Hepatocyte (in vitro differentiated cells): ENCODE measurements around the gene CHMP6. TPM values are rescaled to one million over a fixed set of nuclear protein-coding genes. Genes with fewer than 3 reads are reported as not detected.

ENCODE experiments used
- DNase-seq: peaks from one replicate; pipeline ENCODE4 v3.0.0-alpha.2; 2016; ENCODE audit warnings: low spot score
- H2AFZ ChIP-seq: fragments of 200-600 bp; sonication (generic); 2 replicates; pipeline ENCODE4 v1.6.0; 2016; ENCODE audit warnings: antibody characterized with exemption, mild to moderate bottlenecking
- H3K27ac ChIP-seq: fragments of 200-600 bp; sonication (generic); 2 replicates; pipeline ENCODE4 v1.5.1; 2016; ENCODE audit warnings: mild to moderate bottlenecking
- H3K27me3 ChIP-seq: fragments of 200-600 bp; sonication (generic); 2 replicates; pipeline ENCODE4 v1.6.1; 2016
- H3K36me3 ChIP-seq: fragments of 200-600 bp; sonication (generic); replicated peaks from 2 replicates; pipeline ENCODE4 v1.5.1; 2016; ENCODE audit warnings: low read depth; ENCODE audit not compliant: insufficient read depth
- H3K4me1 ChIP-seq: fragments of 200-600 bp; sonication (generic); 2 replicates; pipeline ENCODE4 v1.5.1; 2016; ENCODE audit warnings: mild to moderate bottlenecking, moderate library complexity; ENCODE audit not compliant: insufficient read depth
- H3K4me2 ChIP-seq: fragments of 200-600 bp; sonication (generic); 2 replicates; pipeline ENCODE4 v1.6.0; 2016
- H3K4me3 ChIP-seq: fragments of 200-600 bp; sonication (generic); 2 replicates; pipeline ENCODE4 v1.5.1; 2016; ENCODE audit warnings: mild to moderate bottlenecking
- H3K79me2 ChIP-seq: fragments of 200-600 bp; sonication (generic); 2 replicates; pipeline ENCODE4 v1.6.0; 2017; ENCODE audit warnings: mild to moderate bottlenecking
- H3K9me2 ChIP-seq: fragments of 200-600 bp; sonication (generic); replicated peaks from 2 replicates; pipeline ENCODE4 v1.6.0; 2017; ENCODE audit warnings: mild to moderate bottlenecking; ENCODE audit not compliant: insufficient read depth
- H3K9me3 ChIP-seq: fragments of 200-600 bp; sonication (generic); 2 replicates; pipeline ENCODE4 v1.5.1; 2016; ENCODE audit warnings: low read depth, mild to moderate bottlenecking
- H4K20me1 ChIP-seq: fragments of 200-600 bp; sonication (generic); 2 replicates; pipeline ENCODE4 v1.6.0; 2016; ENCODE audit warnings: mild to moderate bottlenecking; ENCODE audit not compliant: insufficient read depth, poor library complexity, severe bottlenecking
- CTCF ChIP-seq: fragments of 200-600 bp; sonication (generic); IDR thresholded peaks from 2 replicates; pipeline ENCODE4 v1.5.1; 2016; ENCODE audit warnings: antibody characterized with exemption, mild to moderate bottlenecking; ENCODE audit not compliant: poor library complexity
- EZH2 ChIP-seq: fragments of 200-600 bp; sonication (generic); IDR thresholded peaks from 2 replicates; pipeline ENCODE4 v1.6.1; 2016; ENCODE audit warnings: antibody characterized with exemption, mild to moderate bottlenecking, borderline replicate concordance
- EZH2phosphoT487 ChIP-seq: fragments of 200-600 bp; sonication (generic); IDR thresholded peaks from one replicate; pipeline ENCODE4 v1.6.1; 2018; ENCODE audit warnings: antibody characterized with exemption, mild to moderate bottlenecking, low read depth, moderate library complexity; ENCODE audit not compliant: unreplicated experiment, severe bottlenecking
- WGBS: methylation state at CpG from one replicate; pipeline ENCODE4 v1.1.6; 2016; ENCODE audit warnings: low lambda C conversion rate; ENCODE audit errors: missing lambda C conversion rate; 5-methylcytosine and 5-hydroxymethylcytosine counted together
- polyA plus RNA-seq: library from polyadenylated mRNA; unstranded; fragments of >200 nt; fragmentation: Nextera tagmentation; extraction: Ambion mirVana; gene quantifications from 2 replicates; pipeline ENCODE4 v1.2.1, GENCODE V29; 2016
- total RNA-seq: library from RNA; depleted of rRNA; stranded (reverse); fragments of >200 nt; gene quantifications from 2 replicates; pipeline ENCODE4 v1.2.3, GENCODE V29; 2014

The CHMP6 gene
- total and polyA plus RNA-seq, 2 experiments from 2014 or later, result 16.9 to 38.3 TPM

GRCh38 chr17:81002409-81003361 is 11.0 kb downstream of the CHMP6 start:
- no peak for DNase-seq
- 71% methylated on average over 21 of the region's 21 CpGs for WGBS
- Histone ChIP-seq H3K4me2 (no peak overlapping the region), H3K9me3 (no peaks in the 10 kb centered on the region), H3K9me2 (no peaks in the 10 kb centered on the region), H2AFZ (no peak overlapping the region), H3K36me3 (no peaks in the 10 kb centered on the region), H3K27ac (no peak overlapping the region), H3K79me2 (no peaks in the 10 kb centered on the region), H3K4me3 (no peak overlapping the region), H3K27me3 (peaks cover 44% of the 10 kb centered on the region), H4K20me1 (no peaks in the 10 kb centered on the region), H3K4me1 (peaks cover 9% of the 10 kb centered on the region)
- TF ChIP-seq EZH2phosphoT487 (no peak), CTCF (no peak), EZH2 (no peak)

- Histone ChIP-seq H3K9me2 (no peaks in the 10 kb centered on the region), H3K27me3 (peaks cover 44% of the 10 kb centered on the region), H3K36me3 (no peaks in the 10 kb centered on the region), H3K9me3 (no peaks in the 10 kb centered on the region), H3K4me2 (peak overlapping the region; percentile 82), H3K79me2 (no peaks in the 10 kb centered on the region), H3K27ac (no peak overlapping the region), H2AFZ (no peak overlapping the region), H3K4me3 (no peak overlapping the region), H4K20me1 (no peaks in the 10 kb centered on the region), H3K4me1 (peaks cover 9% of the 10 kb centered on the region)
- 13% methylated on average over 39 of the region's 72 CpGs for WGBS
- no peak for DNase-seq
- TF ChIP-seq EZH2 (peak; percentile 66), EZH2phosphoT487 (no peak), CTCF (no peak)
Observed at GRCh38 chr17:81003711-81004475, 12.3 kb downstream of the CHMP6 start.

- Histone ChIP-seq H3K9me3 (no peaks in the 10 kb centered on the region), H3K9me2 (no peaks in the 10 kb centered on the region), H3K27ac (no peak overlapping the region), H3K4me1 (peaks cover 9% of the 10 kb centered on the region), H2AFZ (no peak overlapping the region), H3K79me2 (no peaks in the 10 kb centered on the region), H3K4me3 (no peak overlapping the region), H3K4me2 (no peak overlapping the region), H4K20me1 (no peaks in the 10 kb centered on the region), H3K27me3 (peaks cover 44% of the 10 kb centered on the region), H3K36me3 (no peaks in the 10 kb centered on the region)
- 81% methylated on average over 10 of the region's 10 CpGs for WGBS
- no peak for DNase-seq
- TF ChIP-seq EZH2 (no peak), CTCF (no peak), EZH2phosphoT487 (no peak)
Observed at GRCh38 chr17:81006891-81007290, 15.2 kb downstream of the CHMP6 start.
